HEK293 (cell line): ENCODE results near the gene SPATA12.

Experiments used
- CTCF ChIA-PET: fragments of 350-600 bp; formaldehyde crosslinking; extraction: SDS; loops from one replicate; lab custom pipeline; 2021; ENCODE audit warnings: antibody characterized with exemption; lab: Yijun Ruan, JAX
- POLR2A ChIA-PET: fragments of 300-600 bp; formaldehyde crosslinking; extraction: SDS; loops from one replicate; lab custom pipeline; 2020; ENCODE audit warnings: antibody characterized with exemption, inconsistent platforms; lab: Yijun Ruan, JAX
- H3K27ac ChIP-seq: fragments of 200-500 bp; sonication (Bioruptor generic); 2 replicates; pipeline ENCODE4 v1.5.1; 2014; ENCODE audit warnings: low read depth, low read length, control low read depth, inconsistent platforms; ENCODE audit errors: extremely low read depth
- H3K36me3 ChIP-seq, 2 experiments: fragments of 200-500 bp in 1 of 2; sonication (Bioruptor generic) in 1 of 2; 1 replicate in 1 of 2; 2 replicates in 1 of 2; pipeline ENCODE4 v1.5.1; 2014 to 2017; ENCODE audit warnings: inconsistent platforms in 2 of 2, low read length in 2 of 2; ENCODE audit not compliant: control insufficient read depth in 2 of 2, insufficient read depth in 1 of 2
- H3K4me1 ChIP-seq: fragments of 200-500 bp; sonication (Bioruptor generic); 2 replicates; pipeline ENCODE4 v1.5.1; 2014; ENCODE audit warnings: mild to moderate bottlenecking, low read length, inconsistent platforms; ENCODE audit not compliant: control insufficient read depth, insufficient read depth
- H3K4me3 ChIP-seq: 2 replicates; pipeline ENCODE4 v1.5.1; 2011; ENCODE audit warnings: low read depth, mild to moderate bottlenecking, control low read depth, low read length, moderate library complexity
- H3K9me3 ChIP-seq: fragments of 200-500 bp; sonication (Bioruptor generic); 2 replicates; pipeline ENCODE4 v1.5.1; 2014; ENCODE audit warnings: low read depth, low read length, inconsistent platforms; ENCODE audit not compliant: control insufficient read depth, insufficient read depth
- KLF1 ChIP-seq: fragments of 450-650 bp; formaldehyde crosslinking; IDR thresholded peaks from 2 replicates; pipeline ENCODE4 v1.5.1; 2016; ENCODE audit warnings: missing biosample characterization, missing genetic modification characterization
- PRDM1 ChIP-seq: fragments of 450-650 bp; formaldehyde crosslinking; IDR thresholded peaks from 2 replicates; pipeline ENCODE4; 2016; ENCODE audit warnings: missing biosample characterization, missing genetic modification characterization
- SP2 ChIP-seq: fragments of 450-650 bp; formaldehyde crosslinking; IDR thresholded peaks from 2 replicates; pipeline ENCODE4 v1.5.1; 2016; ENCODE audit warnings: missing biosample characterization, missing genetic modification characterization
- ZBTB17 ChIP-seq: fragments of 450-650 bp; formaldehyde crosslinking; IDR thresholded peaks from 2 replicates; pipeline ENCODE4 v1.5.1; 2016; ENCODE audit warnings: missing biosample characterization, missing genetic modification characterization
- ZFP41 ChIP-seq: fragments of 450-650 bp; formaldehyde crosslinking; IDR thresholded peaks from 2 replicates; pipeline ENCODE4 v1.5.1; 2016; ENCODE audit warnings: missing biosample characterization, missing genetic modification characterization, borderline replicate concordance
- ZFP69B ChIP-seq: fragments of 450-650 bp; formaldehyde crosslinking; IDR thresholded peaks from 2 replicates; pipeline ENCODE4 v1.5.1; 2016; ENCODE audit warnings: missing biosample characterization, missing genetic modification characterization
- ZNF157 ChIP-seq: fragments of 450-650 bp; formaldehyde crosslinking; IDR thresholded peaks from 2 replicates; pipeline ENCODE4 v1.5.1; 2016; ENCODE audit warnings: missing biosample characterization, missing genetic modification characterization
- ZNF248 ChIP-seq: fragments of 450-650 bp; formaldehyde crosslinking; IDR thresholded peaks from 2 replicates; pipeline ENCODE4 v1.5.1; 2017; ENCODE audit warnings: missing biosample characterization, missing genetic modification characterization
- ZNF274 ChIP-seq, 2 experiments: fragments of 200-500 bp in 1 of 2; fragments of 450-650 bp in 1 of 2; sonication (Bioruptor generic) in 1 of 2; formaldehyde crosslinking in 1 of 2; IDR thresholded peaks; 2 replicates each; pipeline versions ENCODE4 v1.5.1 to v1.6.1; 2014 to 2016; ENCODE audit warnings: borderline replicate concordance in 1 of 2, inconsistent platforms in 1 of 2, low read length in 1 of 2, missing biosample characterization in 1 of 2, missing genetic modification characterization in 1 of 2
- ZNF37A ChIP-seq: fragments of 450-650 bp; IDR thresholded peaks from 2 replicates; pipeline ENCODE4 v1.5.1; 2018; ENCODE audit warnings: missing biosample characterization, missing genetic modification characterization
- ZNF544 ChIP-seq: fragments of 450-650 bp; formaldehyde crosslinking; IDR thresholded peaks from 2 replicates; pipeline ENCODE4 v1.5.0; 2017; ENCODE audit warnings: missing biosample characterization, missing genetic modification characterization
- ZNF629 ChIP-seq: fragments of 450-650 bp; formaldehyde crosslinking; IDR thresholded peaks from 2 replicates; pipeline ENCODE4 v1.5.1; 2017; ENCODE audit warnings: missing biosample characterization, missing genetic modification characterization
- ZNF776 ChIP-seq: fragments of 450-650 bp; formaldehyde crosslinking; IDR thresholded peaks from 2 replicates; pipeline ENCODE4 v1.5.0; 2017; ENCODE audit warnings: missing biosample characterization, missing genetic modification characterization, borderline replicate concordance
- ZNF785 ChIP-seq: fragments of 450-650 bp; formaldehyde crosslinking; IDR thresholded peaks from 2 replicates; pipeline ENCODE4 v1.5.1; 2016; ENCODE audit warnings: missing biosample characterization, missing genetic modification characterization
- TF ChIP-seq, protein P1 (sequence below): fragments of 450-650 bp; formaldehyde crosslinking; optimal IDR thresholded peaks from 2 replicates; pipeline ENCODE3; 2016; ENCODE audit warnings: missing biosample characterization, mild to moderate bottlenecking, missing genetic modification characterization
- TF ChIP-seq, protein P2 (sequence below): fragments of 450-650 bp; formaldehyde crosslinking; IDR thresholded peaks from 2 replicates; pipeline ENCODE4 v1.5.1; 2017; ENCODE audit warnings: missing biosample characterization, mild to moderate bottlenecking, missing genetic modification characterization, moderate library complexity
- TF ChIP-seq, protein P3 (sequence below): fragments of 450-650 bp; formaldehyde crosslinking; conservative IDR thresholded peaks from 2 replicates; pipeline ENCODE4 v1.5.1; 2016; ENCODE audit warnings: low read depth, missing biosample characterization, missing genetic modification characterization
- TF ChIP-seq, protein P4 (sequence below): fragments of 450-650 bp; formaldehyde crosslinking; IDR thresholded peaks from 2 replicates; pipeline ENCODE4 v1.5.1; 2016; ENCODE audit warnings: missing biosample characterization, missing genetic modification characterization
- TF ChIP-seq, protein P5 (sequence below): fragments of 450-650 bp; formaldehyde crosslinking; IDR thresholded peaks from 2 replicates; pipeline ENCODE4 v1.5.1; 2017; ENCODE audit warnings: missing biosample characterization, missing genetic modification characterization
- TF ChIP-seq, protein P6 (sequence below): fragments of 450-650 bp; formaldehyde crosslinking; IDR thresholded peaks from 2 replicates; pipeline ENCODE4 v1.5.1; 2016; ENCODE audit warnings: missing biosample characterization, missing genetic modification characterization

Gene SPATA12, protein sequence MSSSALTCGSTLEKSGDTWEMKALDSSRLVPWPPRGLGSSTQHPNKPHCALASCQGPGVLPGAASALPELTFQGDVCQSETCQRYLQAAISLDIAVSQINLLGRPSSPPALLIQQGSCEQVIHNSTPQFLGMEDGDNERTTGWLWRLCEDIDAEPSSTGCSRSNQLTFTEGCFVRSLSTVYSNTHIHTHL

DNA sequence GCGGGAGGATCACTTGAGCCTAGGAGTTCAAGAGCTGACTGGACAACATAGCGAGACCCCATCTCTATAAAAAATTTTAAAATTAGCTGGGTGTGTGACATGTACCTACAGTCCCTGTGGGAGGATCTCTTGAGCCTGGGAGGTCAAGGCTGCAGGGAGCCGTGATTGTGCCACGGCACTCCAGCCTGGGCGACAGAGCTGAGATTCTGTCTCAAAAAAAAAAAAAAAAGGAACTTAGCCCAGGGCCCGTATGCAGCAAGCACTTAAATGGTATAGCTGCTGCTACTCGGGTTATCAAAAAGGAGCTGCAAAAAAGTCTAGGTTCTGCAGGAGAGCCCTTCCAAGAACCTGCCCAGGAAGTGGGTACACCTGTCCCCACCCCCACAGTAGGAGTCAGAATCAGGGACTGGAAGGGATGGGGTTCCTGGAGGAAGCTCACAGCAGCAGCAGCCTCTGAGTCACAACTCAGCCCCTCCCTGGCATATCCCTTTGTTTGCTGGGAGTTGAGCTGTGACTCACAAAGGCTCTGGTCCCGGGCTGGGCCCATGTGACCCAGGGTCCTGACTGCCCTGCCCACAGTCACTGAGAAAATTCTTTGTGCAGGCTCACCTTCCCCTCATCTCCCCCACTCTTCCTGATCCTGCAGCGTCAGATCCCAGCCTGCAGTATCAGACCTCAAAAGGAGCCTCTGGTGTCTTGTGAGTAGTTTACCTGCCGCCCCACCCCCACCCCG, at the start of gene SPATA12:
Gene SPATA12 (plus strand): TSS at position 576 of the 733 bp plus-strand sequence. CDS start 13,031 bp downstream, outside the sequence.
- ChIA-PET POLR2A (interaction anchor here (0.9 kb wide), 1 partner anchor 14 kb away, joined by 5 read pairs; no protein-coding TSS in a partner anchor), CTCF (interaction anchor here (0.6 to 0.7 kb wide), 3 partner anchors 14 to 33 kb away, joined by 3 read pairs; no protein-coding TSS in a partner anchor)
- no peaks in the 10 kb centered on the region for H3K4me1 ChIP-seq
- no peaks in the 10 kb centered on the region for H3K9me3 ChIP-seq
- H3K36me3 ChIP-seq: no peaks in the 10 kb centered on the region
- no peak within 1 kb of the TSS for H3K4me3 ChIP-seq
- H3K27ac ChIP-seq: no peak within 1 kb of the TSS
- TF ChIP-seq PRDM1 (tag by site-specific recombination) (no peak), ZNF785 (tag by site-specific recombination) (no peak), ZNF629 (tag by site-specific recombination) (peak; percentile 26; the same call in 1 of the 2 replicates), ZNF544 (tag by site-specific recombination) (no peak), ZFP69B (tag by site-specific recombination) (no peak), KLF1 (tag by site-specific recombination) (0 out of 2 replicates have a peak, but pooled peaks have one; percentile 16), ZNF248 (tag by site-specific recombination) (no peak), ZNF776 (tag by site-specific recombination) (no peak), ZNF274 (IDR thresholded peaks at IDR 0.05; ENCODE audit: low read length) (no peak), ZNF274 (tag by site-specific recombination; IDR thresholded peaks at IDR 0.05; ENCODE audit: borderline replicate concordance) (no peak), ZFP41 (no peak), ZNF37A (tag by site-specific recombination) (no peak), SP2 (tag by site-specific recombination) (peak; percentile 52), ZBTB17 (tag by site-specific recombination) (peak; percentile 14; the same call in 1 of the 2 replicates), ZNF157 (tag by site-specific recombination) (no peak)
- TF ChIP-seq, protein P1, sequence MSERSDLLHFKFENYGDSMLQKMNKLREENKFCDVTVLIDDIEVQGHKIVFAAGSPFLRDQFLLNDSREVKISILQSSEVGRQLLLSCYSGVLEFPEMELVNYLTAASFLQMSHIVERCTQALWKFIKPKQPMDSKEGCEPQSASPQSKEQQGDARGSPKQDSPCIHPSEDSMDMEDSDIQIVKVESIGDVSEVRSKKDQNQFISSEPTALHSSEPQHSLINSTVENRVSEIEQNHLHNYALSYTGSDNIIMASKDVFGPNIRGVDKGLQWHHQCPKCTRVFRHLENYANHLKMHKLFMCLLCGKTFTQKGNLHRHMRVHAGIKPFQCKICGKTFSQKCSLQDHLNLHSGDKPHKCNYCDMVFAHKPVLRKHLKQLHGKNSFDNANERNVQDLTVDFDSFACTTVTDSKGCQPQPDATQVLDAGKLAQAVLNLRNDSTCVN (tag by site-specific recombination): no peak
- TF ChIP-seq, protein P2, sequence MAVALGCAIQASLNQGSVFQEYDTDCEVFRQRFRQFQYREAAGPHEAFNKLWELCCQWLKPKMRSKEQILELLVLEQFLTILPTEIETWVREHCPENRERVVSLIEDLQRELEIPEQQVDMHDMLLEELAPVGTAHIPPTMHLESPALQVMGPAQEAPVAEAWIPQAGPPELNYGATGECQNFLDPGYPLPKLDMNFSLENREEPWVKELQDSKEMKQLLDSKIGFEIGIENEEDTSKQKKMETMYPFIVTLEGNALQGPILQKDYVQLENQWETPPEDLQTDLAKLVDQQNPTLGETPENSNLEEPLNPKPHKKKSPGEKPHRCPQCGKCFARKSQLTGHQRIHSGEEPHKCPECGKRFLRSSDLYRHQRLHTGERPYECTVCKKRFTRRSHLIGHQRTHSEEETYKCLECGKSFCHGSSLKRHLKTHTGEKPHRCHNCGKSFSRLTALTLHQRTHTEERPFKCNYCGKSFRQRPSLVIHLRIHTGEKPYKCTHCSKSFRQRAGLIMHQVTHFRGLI (tag by site-specific recombination): no peak
- TF ChIP-seq, protein P3, sequence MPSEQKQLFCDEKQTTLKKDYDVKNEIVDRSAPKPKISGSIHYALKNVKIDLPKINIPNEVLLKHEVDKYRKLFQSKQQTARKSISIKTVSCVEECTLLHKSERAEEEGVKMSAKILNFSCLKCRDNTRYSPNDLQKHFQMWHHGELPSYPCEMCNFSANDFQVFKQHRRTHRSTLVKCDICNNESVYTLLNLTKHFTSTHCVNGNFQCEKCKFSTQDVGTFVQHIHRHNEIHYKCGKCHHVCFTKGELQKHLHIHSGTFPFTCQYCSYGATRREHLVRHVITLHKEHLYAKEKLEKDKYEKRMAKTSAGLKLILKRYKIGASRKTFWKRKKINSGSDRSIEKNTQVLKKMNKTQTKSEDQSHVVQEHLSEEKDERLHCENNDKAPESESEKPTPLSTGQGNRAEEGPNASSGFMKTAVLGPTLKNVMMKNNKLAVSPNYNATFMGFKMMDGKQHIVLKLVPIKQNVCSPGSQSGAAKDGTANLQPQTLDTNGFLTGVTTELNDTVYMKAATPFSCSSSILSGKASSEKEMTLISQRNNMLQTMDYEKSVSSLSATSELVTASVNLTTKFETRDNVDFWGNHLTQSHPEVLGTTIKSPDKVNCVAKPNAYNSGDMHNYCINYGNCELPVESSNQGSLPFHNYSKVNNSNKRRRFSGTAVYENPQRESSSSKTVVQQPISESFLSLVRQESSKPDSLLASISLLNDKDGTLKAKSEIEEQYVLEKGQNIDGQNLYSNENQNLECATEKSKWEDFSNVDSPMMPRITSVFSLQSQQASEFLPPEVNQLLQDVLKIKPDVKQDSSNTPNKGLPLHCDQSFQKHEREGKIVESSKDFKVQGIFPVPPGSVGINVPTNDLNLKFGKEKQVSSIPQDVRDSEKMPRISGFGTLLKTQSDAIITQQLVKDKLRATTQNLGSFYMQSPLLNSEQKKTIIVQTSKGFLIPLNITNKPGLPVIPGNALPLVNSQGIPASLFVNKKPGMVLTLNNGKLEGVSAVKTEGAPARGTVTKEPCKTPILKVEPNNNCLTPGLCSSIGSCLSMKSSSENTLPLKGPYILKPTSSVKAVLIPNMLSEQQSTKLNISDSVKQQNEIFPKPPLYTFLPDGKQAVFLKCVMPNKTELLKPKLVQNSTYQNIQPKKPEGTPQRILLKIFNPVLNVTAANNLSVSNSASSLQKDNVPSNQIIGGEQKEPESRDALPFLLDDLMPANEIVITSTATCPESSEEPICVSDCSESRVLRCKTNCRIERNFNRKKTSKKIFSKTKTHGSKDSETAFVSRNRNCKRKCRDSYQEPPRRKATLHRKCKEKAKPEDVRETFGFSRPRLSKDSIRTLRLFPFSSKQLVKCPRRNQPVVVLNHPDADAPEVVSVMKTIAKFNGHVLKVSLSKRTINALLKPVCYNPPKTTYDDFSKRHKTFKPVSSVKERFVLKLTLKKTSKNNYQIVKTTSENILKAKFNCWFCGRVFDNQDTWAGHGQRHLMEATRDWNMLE (tag by site-specific recombination): no peak
- TF ChIP-seq, protein P4, sequence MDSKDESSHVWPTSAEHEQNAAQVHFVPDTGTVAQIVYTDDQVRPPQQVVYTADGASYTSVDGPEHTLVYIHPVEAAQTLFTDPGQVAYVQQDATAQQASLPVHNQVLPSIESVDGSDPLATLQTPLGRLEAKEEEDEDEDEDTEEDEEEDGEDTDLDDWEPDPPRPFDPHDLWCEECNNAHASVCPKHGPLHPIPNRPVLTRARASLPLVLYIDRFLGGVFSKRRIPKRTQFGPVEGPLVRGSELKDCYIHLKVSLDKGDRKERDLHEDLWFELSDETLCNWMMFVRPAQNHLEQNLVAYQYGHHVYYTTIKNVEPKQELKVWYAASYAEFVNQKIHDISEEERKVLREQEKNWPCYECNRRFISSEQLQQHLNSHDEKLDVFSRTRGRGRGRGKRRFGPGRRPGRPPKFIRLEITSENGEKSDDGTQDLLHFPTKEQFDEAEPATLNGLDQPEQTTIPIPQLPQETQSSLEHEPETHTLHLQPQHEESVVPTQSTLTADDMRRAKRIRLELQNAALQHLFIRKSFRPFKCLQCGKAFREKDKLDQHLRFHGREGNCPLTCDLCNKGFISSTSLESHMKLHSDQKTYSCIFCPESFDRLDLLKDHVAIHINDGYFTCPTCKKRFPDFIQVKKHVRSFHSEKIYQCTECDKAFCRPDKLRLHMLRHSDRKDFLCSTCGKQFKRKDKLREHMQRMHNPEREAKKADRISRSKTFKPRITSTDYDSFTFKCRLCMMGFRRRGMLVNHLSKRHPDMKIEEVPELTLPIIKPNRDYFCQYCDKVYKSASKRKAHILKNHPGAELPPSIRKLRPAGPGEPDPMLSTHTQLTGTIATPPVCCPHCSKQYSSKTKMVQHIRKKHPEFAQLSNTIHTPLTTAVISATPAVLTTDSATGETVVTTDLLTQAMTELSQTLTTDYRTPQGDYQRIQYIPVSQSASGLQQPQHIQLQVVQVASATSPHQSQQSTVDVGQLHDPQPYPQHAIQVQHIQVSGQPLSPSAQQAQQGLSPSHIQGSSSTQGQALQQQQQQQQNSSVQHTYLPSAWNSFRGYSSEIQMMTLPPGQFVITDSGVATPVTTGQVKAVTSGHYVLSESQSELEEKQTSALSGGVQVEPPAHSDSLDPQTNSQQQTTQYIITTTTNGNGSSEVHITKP: no peak
- TF ChIP-seq, protein P5, sequence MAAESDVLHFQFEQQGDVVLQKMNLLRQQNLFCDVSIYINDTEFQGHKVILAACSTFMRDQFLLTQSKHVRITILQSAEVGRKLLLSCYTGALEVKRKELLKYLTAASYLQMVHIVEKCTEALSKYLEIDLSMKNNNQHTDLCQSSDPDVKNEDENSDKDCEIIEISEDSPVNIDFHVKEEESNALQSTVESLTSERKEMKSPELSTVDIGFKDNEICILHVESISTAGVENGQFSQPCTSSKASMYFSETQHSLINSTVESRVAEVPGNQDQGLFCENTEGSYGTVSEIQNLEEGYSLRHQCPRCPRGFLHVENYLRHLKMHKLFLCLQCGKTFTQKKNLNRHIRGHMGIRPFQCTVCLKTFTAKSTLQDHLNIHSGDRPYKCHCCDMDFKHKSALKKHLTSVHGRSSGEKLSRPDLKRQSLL (tag by site-specific recombination): no peak
- TF ChIP-seq, protein P6, sequence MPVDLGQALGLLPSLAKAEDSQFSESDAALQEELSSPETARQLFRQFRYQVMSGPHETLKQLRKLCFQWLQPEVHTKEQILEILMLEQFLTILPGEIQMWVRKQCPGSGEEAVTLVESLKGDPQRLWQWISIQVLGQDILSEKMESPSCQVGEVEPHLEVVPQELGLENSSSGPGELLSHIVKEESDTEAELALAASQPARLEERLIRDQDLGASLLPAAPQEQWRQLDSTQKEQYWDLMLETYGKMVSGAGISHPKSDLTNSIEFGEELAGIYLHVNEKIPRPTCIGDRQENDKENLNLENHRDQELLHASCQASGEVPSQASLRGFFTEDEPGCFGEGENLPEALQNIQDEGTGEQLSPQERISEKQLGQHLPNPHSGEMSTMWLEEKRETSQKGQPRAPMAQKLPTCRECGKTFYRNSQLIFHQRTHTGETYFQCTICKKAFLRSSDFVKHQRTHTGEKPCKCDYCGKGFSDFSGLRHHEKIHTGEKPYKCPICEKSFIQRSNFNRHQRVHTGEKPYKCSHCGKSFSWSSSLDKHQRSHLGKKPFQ (tag by site-specific recombination): no peak
